ENCODE data around the gene ADA.

DNA sequence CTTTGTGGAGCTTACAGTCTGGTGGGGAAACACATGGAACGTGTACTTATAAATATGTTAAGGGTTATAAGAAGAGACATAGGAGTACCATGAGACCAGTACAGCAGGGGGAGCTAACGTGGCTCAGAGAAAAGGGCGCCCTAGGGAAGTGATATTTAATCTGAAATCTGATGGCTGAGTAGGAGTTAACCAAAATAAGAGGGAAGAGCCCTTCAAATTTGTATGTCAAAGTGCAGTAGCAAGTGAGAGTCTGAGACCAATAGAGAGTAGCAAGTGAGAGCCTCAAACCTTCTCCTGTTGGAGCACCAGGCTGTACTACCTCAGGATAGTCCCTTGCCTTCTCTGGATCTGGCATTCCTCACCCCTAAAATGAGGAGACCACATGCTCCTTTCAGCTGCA lies 75.2 kb downstream of the ADA start:
- TF ChIP-seq, protein P1, sequence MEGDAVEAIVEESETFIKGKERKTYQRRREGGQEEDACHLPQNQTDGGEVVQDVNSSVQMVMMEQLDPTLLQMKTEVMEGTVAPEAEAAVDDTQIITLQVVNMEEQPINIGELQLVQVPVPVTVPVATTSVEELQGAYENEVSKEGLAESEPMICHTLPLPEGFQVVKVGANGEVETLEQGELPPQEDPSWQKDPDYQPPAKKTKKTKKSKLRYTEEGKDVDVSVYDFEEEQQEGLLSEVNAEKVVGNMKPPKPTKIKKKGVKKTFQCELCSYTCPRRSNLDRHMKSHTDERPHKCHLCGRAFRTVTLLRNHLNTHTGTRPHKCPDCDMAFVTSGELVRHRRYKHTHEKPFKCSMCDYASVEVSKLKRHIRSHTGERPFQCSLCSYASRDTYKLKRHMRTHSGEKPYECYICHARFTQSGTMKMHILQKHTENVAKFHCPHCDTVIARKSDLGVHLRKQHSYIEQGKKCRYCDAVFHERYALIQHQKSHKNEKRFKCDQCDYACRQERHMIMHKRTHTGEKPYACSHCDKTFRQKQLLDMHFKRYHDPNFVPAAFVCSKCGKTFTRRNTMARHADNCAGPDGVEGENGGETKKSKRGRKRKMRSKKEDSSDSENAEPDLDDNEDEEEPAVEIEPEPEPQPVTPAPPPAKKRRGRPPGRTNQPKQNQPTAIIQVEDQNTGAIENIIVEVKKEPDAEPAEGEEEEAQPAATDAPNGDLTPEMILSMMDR (conservative IDR thresholded peaks at IDR 0.05) = peak; percentile 30; the same call in 1 of the 2 replicates
- TF ChIP-seq EZH2 (IDR thresholded peaks at IDR 0.05; ENCODE audit: low read depth) = no peak

Measured in PC-9 (cell line).